Parathyroid adenoma (tissue), 2 donors: ENCODE measurements around the gene DOK6.

Experiments used
- H2AFZ ChIP-seq: fragments of 300-600 bp; sonication (generic); one replicate; pipeline ENCODE4 v1.7.0; 2017; ENCODE audit warnings: antibody characterized with exemption, mild to moderate bottlenecking
- H3K27ac ChIP-seq: fragments of 300-600 bp; sonication (generic); one replicate; pipeline ENCODE4 v1.7.0; 2017
- H3K27me3 ChIP-seq: fragments of 300-600 bp; sonication (generic); one replicate; pipeline ENCODE4 v1.7.0; 2017; ENCODE audit warnings: low read length; ENCODE audit not compliant: control insufficient read depth, insufficient read depth
- H3K36me3 ChIP-seq: fragments of 300-600 bp; sonication (generic); one replicate; pipeline ENCODE4 v1.7.0; 2017; ENCODE audit warnings: low read length; ENCODE audit not compliant: control insufficient read depth, insufficient read depth
- H3K4me1 ChIP-seq: fragments of 300-600 bp; sonication (generic); one replicate; pipeline ENCODE4 v1.7.0; 2017; ENCODE audit warnings: control low read depth
- H3K4me2 ChIP-seq: fragments of 300-600 bp; sonication (generic); one replicate; pipeline ENCODE4 v1.7.0; 2017; ENCODE audit warnings: low read length
- H3K4me3 ChIP-seq: fragments of 300-600 bp; sonication (generic); one replicate; pipeline ENCODE4 v1.7.0; 2017; ENCODE audit warnings: low read depth, low read length
- H3K79me2 ChIP-seq: fragments of 300-600 bp; sonication (generic); one replicate; pipeline ENCODE4 v1.7.0; 2017; ENCODE audit warnings: control low read depth
- H3K9ac ChIP-seq: fragments of 300-600 bp; sonication (generic); one replicate; pipeline ENCODE4 v1.7.0; 2017; ENCODE audit warnings: mild to moderate bottlenecking
- H3K9me3 ChIP-seq: fragments of 300-600 bp; sonication (generic); one replicate; pipeline ENCODE4 v1.7.0; 2017; ENCODE audit warnings: low read length; ENCODE audit not compliant: control insufficient read depth
- CTCF ChIP-seq: fragments of 300-600 bp; sonication (generic); IDR thresholded peaks from one replicate; pipeline ENCODE4 v1.7.0; 2017; ENCODE audit warnings: antibody characterized with exemption, mild to moderate bottlenecking
- donor health status: primary hyperparathyroidism.

DOK6 gene

GRCh38 chr18:69870736-69871135 is 470.0 kb downstream of the DOK6 start:
- Histone ChIP-seq H3K9ac (no peak overlapping the region), H3K4me1 (no peaks in the 10 kb centered on the region), H3K79me2 (no peaks in the 10 kb centered on the region), H3K27me3 (no peaks in the 10 kb centered on the region), H3K27ac (no peak overlapping the region), H3K4me3 (no peak overlapping the region), H2AFZ (no peak overlapping the region), H3K9me3 (no peaks in the 10 kb centered on the region), H3K36me3 (no peaks in the 10 kb centered on the region), H3K4me2 (no peak overlapping the region)
- TF ChIP-seq CTCF, result no peak

- H3K79me2 ChIP-seq, result no peaks in the 10 kb centered on the region
- H3K4me2 ChIP-seq, result no peak overlapping the region
- H3K27ac ChIP-seq, result no peak overlapping the region
- H2AFZ ChIP-seq, result no peak overlapping the region
- H3K9me3 ChIP-seq, result no peaks in the 10 kb centered on the region
- H3K4me3 ChIP-seq, result no peak overlapping the region
- no peak for TF ChIP-seq CTCF
- no peaks in the 10 kb centered on the region for H3K36me3 ChIP-seq
- no peak overlapping the region for H3K9ac ChIP-seq
- H3K27me3 ChIP-seq, result no peaks in the 10 kb centered on the region
- no peaks in the 10 kb centered on the region for H3K4me1 ChIP-seq
Observed at GRCh38 chr18:69871363-69871762, 470.7 kb downstream of the DOK6 start.

- H3K27me3 ChIP-seq, result no peaks in the 10 kb centered on the region
- H3K36me3 ChIP-seq, result no peaks in the 10 kb centered on the region
- H3K9ac ChIP-seq, result no peak overlapping the region
- no peaks in the 10 kb centered on the region for H3K9me3 ChIP-seq
- no peak overlapping the region for H2AFZ ChIP-seq
- no peaks in the 10 kb centered on the region for H3K79me2 ChIP-seq
- no peaks in the 10 kb centered on the region for H3K4me1 ChIP-seq
- no peak overlapping the region for H3K4me3 ChIP-seq
- no peak overlapping the region for H3K4me2 ChIP-seq
- no peak for TF ChIP-seq CTCF
- H3K27ac ChIP-seq, result no peak overlapping the region
Observed at GRCh38 chr18:69872661-69873060, 472.0 kb downstream of the DOK6 start.

- Histone ChIP-seq H2AFZ (no peak overlapping the region), H3K27ac (no peak overlapping the region), H3K4me1 (no peaks in the 10 kb centered on the region), H3K9ac (no peak overlapping the region), H3K4me2 (no peak overlapping the region), H3K79me2 (no peaks in the 10 kb centered on the region), H3K36me3 (no peaks in the 10 kb centered on the region), H3K9me3 (no peaks in the 10 kb centered on the region), H3K27me3 (no peaks in the 10 kb centered on the region), H3K4me3 (no peak overlapping the region)
- no peak for TF ChIP-seq CTCF
Observed at GRCh38 chr18:69874058-69874457, 473.4 kb downstream of the DOK6 start.

GRCh38 chr18:69876490-69876889 is 475.8 kb downstream of the DOK6 start:
- Histone ChIP-seq H3K4me1 (no peaks in the 10 kb centered on the region), H3K4me2 (no peak overlapping the region), H3K9me3 (no peaks in the 10 kb centered on the region), H3K9ac (no peak overlapping the region), H3K4me3 (no peak overlapping the region), H3K27ac (no peak overlapping the region), H2AFZ (no peak overlapping the region), H3K27me3 (no peaks in the 10 kb centered on the region), H3K36me3 (no peaks in the 10 kb centered on the region), H3K79me2 (no peaks in the 10 kb centered on the region)
- no peak for TF ChIP-seq CTCF
